PFSK-1 (cell line): Measurements from ENCODE around the gene G0S2.

ENCODE experiments used
- FOXP2 ChIP-seq: optimal IDR thresholded peaks from 2 replicates; pipeline ENCODE3; 2011; ENCODE audit warnings: borderline replicate concordance, control low read depth, inconsistent platforms; ENCODE audit not compliant: insufficient read depth; ENCODE audit errors: extremely low read length, extremely low read depth
- POLR2AphosphoS5 ChIP-seq: IDR thresholded peaks from 2 replicates; pipeline ENCODE4 v1.6.1; 2012; ENCODE audit warnings: low read depth, mild to moderate bottlenecking, control low read depth, low read length, moderate library complexity
- SIN3A ChIP-seq: IDR thresholded peaks from 2 replicates; pipeline ENCODE4 v1.6.1; 2012; ENCODE audit warnings: mild to moderate bottlenecking, low read length, moderate library complexity, borderline replicate concordance; ENCODE audit not compliant: insufficient read depth
- TAF1 ChIP-seq: IDR thresholded peaks from 2 replicates; pipeline ENCODE4 v1.6.1; 2012; ENCODE audit warnings: low read length, control low read depth, borderline replicate concordance; ENCODE audit not compliant: insufficient read depth
- TF ChIP-seq, protein P1 (sequence below), 2 experiments: IDR thresholded peaks; 2 replicates each; pipeline versions ENCODE4 v1.6.1 to v1.8.0; 2011 to 2012; ENCODE audit warnings: low read depth in 2 of 2, low read length in 2 of 2, control low read depth in 1 of 2, inconsistent platforms in 1 of 2, mild to moderate bottlenecking in 1 of 2, moderate library complexity in 1 of 2; ENCODE audit not compliant: insufficient read depth in 1 of 2

DNA sequence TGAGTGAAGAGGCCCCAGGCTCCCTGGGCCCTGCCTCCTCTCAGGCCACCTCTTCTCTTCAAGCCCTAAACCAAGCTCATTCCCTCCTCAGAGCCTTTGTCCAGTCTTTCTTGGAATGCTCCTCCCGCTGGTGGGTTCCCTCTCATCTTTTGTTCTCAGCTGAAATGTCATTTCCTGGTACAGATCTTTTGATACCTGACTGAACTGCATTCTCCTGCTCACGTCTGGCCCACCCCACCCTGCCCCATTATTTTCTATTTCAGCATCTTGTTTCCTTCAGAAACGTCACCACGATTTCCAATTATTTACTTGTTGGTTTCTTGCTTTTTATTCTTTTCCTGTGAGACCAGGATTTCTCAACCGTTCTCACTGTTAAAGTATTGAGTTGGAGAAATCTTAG, 39.4 kb upstream of the G0S2 start:
- no peak for TF ChIP-seq FOXP2
- TF ChIP-seq POLR2AphosphoS5: no peak
- no peak for TF ChIP-seq SIN3A
- TF ChIP-seq TAF1: no peak
- TF ChIP-seq, protein P1, sequence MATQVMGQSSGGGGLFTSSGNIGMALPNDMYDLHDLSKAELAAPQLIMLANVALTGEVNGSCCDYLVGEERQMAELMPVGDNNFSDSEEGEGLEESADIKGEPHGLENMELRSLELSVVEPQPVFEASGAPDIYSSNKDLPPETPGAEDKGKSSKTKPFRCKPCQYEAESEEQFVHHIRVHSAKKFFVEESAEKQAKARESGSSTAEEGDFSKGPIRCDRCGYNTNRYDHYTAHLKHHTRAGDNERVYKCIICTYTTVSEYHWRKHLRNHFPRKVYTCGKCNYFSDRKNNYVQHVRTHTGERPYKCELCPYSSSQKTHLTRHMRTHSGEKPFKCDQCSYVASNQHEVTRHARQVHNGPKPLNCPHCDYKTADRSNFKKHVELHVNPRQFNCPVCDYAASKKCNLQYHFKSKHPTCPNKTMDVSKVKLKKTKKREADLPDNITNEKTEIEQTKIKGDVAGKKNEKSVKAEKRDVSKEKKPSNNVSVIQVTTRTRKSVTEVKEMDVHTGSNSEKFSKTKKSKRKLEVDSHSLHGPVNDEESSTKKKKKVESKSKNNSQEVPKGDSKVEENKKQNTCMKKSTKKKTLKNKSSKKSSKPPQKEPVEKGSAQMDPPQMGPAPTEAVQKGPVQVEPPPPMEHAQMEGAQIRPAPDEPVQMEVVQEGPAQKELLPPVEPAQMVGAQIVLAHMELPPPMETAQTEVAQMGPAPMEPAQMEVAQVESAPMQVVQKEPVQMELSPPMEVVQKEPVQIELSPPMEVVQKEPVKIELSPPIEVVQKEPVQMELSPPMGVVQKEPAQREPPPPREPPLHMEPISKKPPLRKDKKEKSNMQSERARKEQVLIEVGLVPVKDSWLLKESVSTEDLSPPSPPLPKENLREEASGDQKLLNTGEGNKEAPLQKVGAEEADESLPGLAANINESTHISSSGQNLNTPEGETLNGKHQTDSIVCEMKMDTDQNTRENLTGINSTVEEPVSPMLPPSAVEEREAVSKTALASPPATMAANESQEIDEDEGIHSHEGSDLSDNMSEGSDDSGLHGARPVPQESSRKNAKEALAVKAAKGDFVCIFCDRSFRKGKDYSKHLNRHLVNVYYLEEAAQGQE (IDR thresholded peaks at IDR 0.05; ENCODE audit: insufficient read depth in 1 of 2, low read depth in 2 of 2, low read length in 2 of 2): no peak
